Neural cell (in vitro differentiated cells): ENCODE results near the gene COL6A3. TPM values are rescaled to one million over a fixed set of nuclear protein-coding genes. Genes with fewer than 3 reads are reported as not detected.

ENCODE experiments used
- H2AFZ ChIP-seq: fragments of 200-600, 300-800 bp; sonication (generic), shearing (Covaris generic); 2 replicates; pipeline ENCODE4 v1.6.0; 2014; ENCODE audit warnings: low read depth, mild to moderate bottlenecking, antibody characterized with exemption, low read length, moderate library complexity
- H3F3A ChIP-seq: fragments of 200-600 bp; shearing (Covaris generic); 2 replicates; pipeline ENCODE4 v1.6.1; 2016; ENCODE audit warnings: mild to moderate bottlenecking, moderate library complexity, mixed read lengths, antibody characterized with exemption, low read length; ENCODE audit not compliant: insufficient read depth, poor library complexity, severe bottlenecking
- H3K27ac ChIP-seq: fragments of 200-600, 300-800 bp; sonication (generic), shearing (Covaris generic); 2 replicates; pipeline ENCODE4 v1.5.1; 2014; ENCODE audit warnings: mild to moderate bottlenecking, low read length, moderate library complexity
- H3K27me3 ChIP-seq: fragments of 300-800, 200-600 bp; sonication (generic), shearing (Covaris generic); 2 replicates; pipeline ENCODE4 v1.6.0; 2014; ENCODE audit warnings: mild to moderate bottlenecking, low read depth, low read length, moderate library complexity; ENCODE audit not compliant: insufficient read depth
- H3K36me3 ChIP-seq: fragments of 300-800, 200-600 bp; sonication (generic), shearing (Covaris generic); 2 replicates; pipeline ENCODE4 v1.5.1; 2014; ENCODE audit warnings: mild to moderate bottlenecking, antibody characterized with exemption, low read length, moderate library complexity; ENCODE audit not compliant: insufficient read depth
- H3K4me2 ChIP-seq: fragments of 300-800, 200-600 bp; sonication (generic), shearing (Covaris generic); 2 replicates; pipeline ENCODE4 v1.6.0; 2014; ENCODE audit warnings: mild to moderate bottlenecking, low read length
- H3K4me3 ChIP-seq: fragments of 300-800, 200-600 bp; sonication (generic), shearing (Covaris generic); 2 replicates; pipeline ENCODE4 v1.5.1; 2014; ENCODE audit warnings: mild to moderate bottlenecking, low read length, moderate library complexity
- H3K79me2 ChIP-seq: fragments of 200-600 bp; shearing (Covaris generic); replicated peaks from 2 replicates; pipeline ENCODE4 v1.6.0; 2014; ENCODE audit warnings: mild to moderate bottlenecking, low read length, moderate library complexity; ENCODE audit not compliant: insufficient read depth
- H3K9ac ChIP-seq: fragments of 300-800, 200-600 bp; sonication (generic), shearing (Covaris generic); 2 replicates; pipeline ENCODE4 v1.6.1; 2016; ENCODE audit warnings: mild to moderate bottlenecking, low read length, mixed read lengths
- H3K9me2 ChIP-seq: fragments of 200-600 bp; shearing (Covaris generic); 2 replicates; pipeline ENCODE4 v1.6.1; 2016; ENCODE audit warnings: mild to moderate bottlenecking, low read length, mixed read lengths; ENCODE audit not compliant: insufficient read depth
- H3K9me3 ChIP-seq: fragments of 200-600, 300-800 bp; sonication (generic), shearing (Covaris generic); 2 replicates; pipeline ENCODE4 v1.6.1; 2016; ENCODE audit warnings: mild to moderate bottlenecking, mixed run types, low read length, moderate library complexity, mixed read lengths
- H4K20me1 ChIP-seq: fragments of 200-600 bp; shearing (Covaris generic); 2 replicates; pipeline ENCODE4 v1.6.1; 2016; ENCODE audit warnings: mild to moderate bottlenecking, mixed run types; ENCODE audit not compliant: insufficient read depth
- EP300 ChIP-seq: fragments of 450-650 bp; conservative IDR thresholded peaks from 2 replicates; pipeline ENCODE4 v1.6.1; 2014; ENCODE audit warnings: antibody characterized with exemption, mild to moderate bottlenecking, moderate library complexity; ENCODE audit not compliant: poor library complexity, severe bottlenecking
- EZH2 ChIP-seq: fragments of 200-600, 300-800 bp; shearing (Covaris generic), sonication (generic); IDR thresholded peaks from 2 replicates; pipeline ENCODE4 v1.6.1; 2014; ENCODE audit warnings: antibody characterized with exemption, low read length, borderline replicate concordance, mild to moderate bottlenecking; ENCODE audit not compliant: insufficient read depth, poor library complexity, severe bottlenecking
- MXI1 ChIP-seq: fragments of 450-650 bp; conservative IDR thresholded peaks from 2 replicates; pipeline ENCODE4 v1.6.1; 2014; ENCODE audit warnings: antibody characterized with exemption, mild to moderate bottlenecking; ENCODE audit not compliant: poor library complexity, severe bottlenecking
- POLR2AphosphoS5 ChIP-seq: IDR thresholded peaks from 2 replicates; pipeline ENCODE4 v1.6.1; 2012
- RAD21 ChIP-seq: fragments of 450-650 bp; conservative IDR thresholded peaks from 2 replicates; pipeline ENCODE4 v1.6.1; 2014; ENCODE audit warnings: antibody characterized with exemption, mild to moderate bottlenecking, moderate library complexity
- SMC3 ChIP-seq: fragments of 450-650 bp; conservative IDR thresholded peaks from 2 replicates; pipeline ENCODE4 v1.6.1; 2014; ENCODE audit warnings: antibody characterized with exemption, mild to moderate bottlenecking, moderate library complexity; ENCODE audit not compliant: poor library complexity
- TAF1 ChIP-seq: IDR thresholded peaks from 2 replicates; pipeline ENCODE4 v1.6.1; 2012; ENCODE audit warnings: low read depth
- polyA plus RNA-seq: library from polyadenylated mRNA; depleted of rRNA; stranded (reverse); fragments of >200 nt; gene quantifications from 2 replicates; pipeline ENCODE4 v1.2.3, GENCODE V29; 2014
- TF ChIP-seq, protein P1 (sequence below): IDR thresholded peaks from 2 replicates; pipeline ENCODE4 v1.6.1; 2012; ENCODE audit warnings: borderline replicate concordance
- TF ChIP-seq, protein P2 (sequence below): fragments of 450-650 bp; IDR thresholded peaks from 2 replicates; pipeline ENCODE4 v1.5.1; 2014; ENCODE audit warnings: antibody characterized with exemption, mild to moderate bottlenecking, moderate library complexity; ENCODE audit not compliant: poor library complexity, severe bottlenecking

COL6A3 gene
- polyA plus RNA-seq, 1 donor from 2014 or later: 0.05 TPM

DNA sequence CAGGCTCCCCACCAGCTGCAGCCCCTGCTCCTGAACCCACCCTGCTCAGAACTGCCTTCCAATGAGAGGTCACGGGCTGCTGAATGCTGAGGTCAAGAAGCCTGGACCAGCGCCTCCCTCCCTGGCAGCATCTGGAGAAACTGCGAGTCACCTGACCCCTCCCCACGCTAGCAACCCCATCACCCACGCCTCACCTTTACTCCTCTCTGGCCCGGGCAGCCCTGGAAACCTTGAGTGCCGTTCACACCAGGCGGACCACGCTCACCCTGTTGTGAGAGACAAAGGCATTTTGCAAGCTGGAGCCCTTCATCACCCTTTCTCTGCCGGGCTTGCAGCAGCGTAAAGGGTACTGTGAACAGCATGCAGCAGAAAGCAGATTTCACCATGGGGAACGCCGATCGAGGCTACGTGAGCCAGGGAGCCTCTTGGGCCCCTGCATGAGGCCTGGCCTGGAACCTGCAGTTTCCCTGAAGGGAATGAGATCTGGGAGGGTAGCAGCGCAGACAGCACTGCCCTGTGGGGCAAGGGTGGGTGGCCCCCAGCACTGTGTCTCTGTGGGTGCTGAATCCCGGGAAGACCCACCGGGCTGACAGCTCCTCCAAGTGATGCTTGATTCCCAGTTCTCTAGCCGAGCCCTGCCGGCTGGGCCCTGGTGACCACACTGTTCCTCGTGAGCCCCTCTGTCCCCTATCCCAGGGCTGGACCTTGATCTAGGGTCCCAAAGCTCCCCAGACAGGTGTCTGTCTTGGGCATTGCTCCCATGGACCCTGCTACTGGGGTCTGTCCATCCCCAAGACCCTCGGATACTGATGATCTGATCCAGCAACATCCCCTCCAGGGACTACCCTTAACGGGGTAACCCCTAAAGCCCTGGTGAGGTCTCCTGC is 53.8 kb downstream of the COL6A3 start:
- Histone ChIP-seq H3K36me3 (no peaks in the 10 kb centered on the region), H4K20me1 (no peaks in the 10 kb centered on the region), H3K9ac (no peak overlapping the region), H3F3A (no peaks in the 10 kb centered on the region), H2AFZ (no peak overlapping the region), H3K9me2 (no peaks in the 10 kb centered on the region), H3K79me2 (no peaks in the 10 kb centered on the region), H3K4me3 (no peak overlapping the region), H3K9me3 (no peaks in the 10 kb centered on the region), H3K27ac (no peak overlapping the region), H3K27me3 (no peaks in the 10 kb centered on the region), H3K4me2 (no peak overlapping the region)
- TF ChIP-seq POLR2AphosphoS5: no peak
- TF ChIP-seq MXI1: no peak
- no peak for TF ChIP-seq EP300
- TF ChIP-seq RAD21: no peak
- TF ChIP-seq SMC3: no peak
- TF ChIP-seq, protein P1, sequence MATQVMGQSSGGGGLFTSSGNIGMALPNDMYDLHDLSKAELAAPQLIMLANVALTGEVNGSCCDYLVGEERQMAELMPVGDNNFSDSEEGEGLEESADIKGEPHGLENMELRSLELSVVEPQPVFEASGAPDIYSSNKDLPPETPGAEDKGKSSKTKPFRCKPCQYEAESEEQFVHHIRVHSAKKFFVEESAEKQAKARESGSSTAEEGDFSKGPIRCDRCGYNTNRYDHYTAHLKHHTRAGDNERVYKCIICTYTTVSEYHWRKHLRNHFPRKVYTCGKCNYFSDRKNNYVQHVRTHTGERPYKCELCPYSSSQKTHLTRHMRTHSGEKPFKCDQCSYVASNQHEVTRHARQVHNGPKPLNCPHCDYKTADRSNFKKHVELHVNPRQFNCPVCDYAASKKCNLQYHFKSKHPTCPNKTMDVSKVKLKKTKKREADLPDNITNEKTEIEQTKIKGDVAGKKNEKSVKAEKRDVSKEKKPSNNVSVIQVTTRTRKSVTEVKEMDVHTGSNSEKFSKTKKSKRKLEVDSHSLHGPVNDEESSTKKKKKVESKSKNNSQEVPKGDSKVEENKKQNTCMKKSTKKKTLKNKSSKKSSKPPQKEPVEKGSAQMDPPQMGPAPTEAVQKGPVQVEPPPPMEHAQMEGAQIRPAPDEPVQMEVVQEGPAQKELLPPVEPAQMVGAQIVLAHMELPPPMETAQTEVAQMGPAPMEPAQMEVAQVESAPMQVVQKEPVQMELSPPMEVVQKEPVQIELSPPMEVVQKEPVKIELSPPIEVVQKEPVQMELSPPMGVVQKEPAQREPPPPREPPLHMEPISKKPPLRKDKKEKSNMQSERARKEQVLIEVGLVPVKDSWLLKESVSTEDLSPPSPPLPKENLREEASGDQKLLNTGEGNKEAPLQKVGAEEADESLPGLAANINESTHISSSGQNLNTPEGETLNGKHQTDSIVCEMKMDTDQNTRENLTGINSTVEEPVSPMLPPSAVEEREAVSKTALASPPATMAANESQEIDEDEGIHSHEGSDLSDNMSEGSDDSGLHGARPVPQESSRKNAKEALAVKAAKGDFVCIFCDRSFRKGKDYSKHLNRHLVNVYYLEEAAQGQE: no peak
- no peak for TF ChIP-seq EZH2
- TF ChIP-seq, protein P2, sequence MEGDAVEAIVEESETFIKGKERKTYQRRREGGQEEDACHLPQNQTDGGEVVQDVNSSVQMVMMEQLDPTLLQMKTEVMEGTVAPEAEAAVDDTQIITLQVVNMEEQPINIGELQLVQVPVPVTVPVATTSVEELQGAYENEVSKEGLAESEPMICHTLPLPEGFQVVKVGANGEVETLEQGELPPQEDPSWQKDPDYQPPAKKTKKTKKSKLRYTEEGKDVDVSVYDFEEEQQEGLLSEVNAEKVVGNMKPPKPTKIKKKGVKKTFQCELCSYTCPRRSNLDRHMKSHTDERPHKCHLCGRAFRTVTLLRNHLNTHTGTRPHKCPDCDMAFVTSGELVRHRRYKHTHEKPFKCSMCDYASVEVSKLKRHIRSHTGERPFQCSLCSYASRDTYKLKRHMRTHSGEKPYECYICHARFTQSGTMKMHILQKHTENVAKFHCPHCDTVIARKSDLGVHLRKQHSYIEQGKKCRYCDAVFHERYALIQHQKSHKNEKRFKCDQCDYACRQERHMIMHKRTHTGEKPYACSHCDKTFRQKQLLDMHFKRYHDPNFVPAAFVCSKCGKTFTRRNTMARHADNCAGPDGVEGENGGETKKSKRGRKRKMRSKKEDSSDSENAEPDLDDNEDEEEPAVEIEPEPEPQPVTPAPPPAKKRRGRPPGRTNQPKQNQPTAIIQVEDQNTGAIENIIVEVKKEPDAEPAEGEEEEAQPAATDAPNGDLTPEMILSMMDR: no peak
- no peak for TF ChIP-seq TAF1

DNA sequence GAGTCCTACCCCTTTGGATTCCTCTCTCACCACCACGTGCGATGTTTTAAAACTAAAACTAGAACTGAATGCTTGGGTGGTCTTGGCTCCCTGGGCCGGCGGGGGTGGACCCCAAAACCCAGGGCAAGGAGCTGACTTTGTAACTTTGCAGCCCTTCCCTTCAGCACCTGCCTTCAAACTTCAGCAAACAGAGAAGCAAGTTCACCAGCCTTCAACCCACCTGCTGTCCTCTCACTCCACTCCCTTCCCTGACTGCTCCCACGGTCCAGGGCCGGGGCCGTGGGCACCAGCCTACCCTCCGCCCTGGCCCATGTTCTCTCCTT is 54.5 kb downstream of the COL6A3 start:
- no peaks in the 10 kb centered on the region for H3K9me3 ChIP-seq
- H3K9me2 ChIP-seq: no peaks in the 10 kb centered on the region
- H3K4me3 ChIP-seq: no peak overlapping the region
- no peaks in the 10 kb centered on the region for H3K27me3 ChIP-seq
- H3K4me2 ChIP-seq: no peak overlapping the region
- H3K79me2 ChIP-seq: no peaks in the 10 kb centered on the region
- H2AFZ ChIP-seq: no peak overlapping the region
- no peaks in the 10 kb centered on the region for H4K20me1 ChIP-seq
- H3K27ac ChIP-seq: no peak overlapping the region
- H3F3A ChIP-seq: no peaks in the 10 kb centered on the region
- no peaks in the 10 kb centered on the region for H3K36me3 ChIP-seq
- H3K9ac ChIP-seq: no peak overlapping the region
- TF ChIP-seq RAD21 (no peak), SMC3 (no peak)
